Tibial nerve (tissue), 4 donors: ENCODE results near the gene VPS37D. TPM values are rescaled to one million over a fixed set of nuclear protein-coding genes. Genes with fewer than 3 reads are reported as not detected.
"Not testable (repeated sequence)": the region's sequence is repeated elsewhere in the genome, so short reads cannot be mapped to it uniquely, and the experiment has no call there.

Source experiments
- DNase-seq, 2 donors: peaks; one replicate each; pipeline ENCODE4 v3.0.0-alpha.2; 2019; ENCODE audit warnings: low spot score in 2 of 2
- H3K27ac ChIP-seq, 4 donors: fragments of 200-600 bp; sonication (generic) in 3 of 4; one replicate each; pipeline ENCODE4 v1.5.1; 2017 to 2019; ENCODE audit warnings: mild to moderate bottlenecking in 1 of 4
- H3K27me3 ChIP-seq, 2 donors: fragments of 200-600 bp; sonication (generic) in 1 of 2; one replicate each; pipeline versions ENCODE4 v1.5.1 to v1.6.0; 2017 to 2019
- H3K36me3 ChIP-seq, 3 donors: fragments of 200-600 bp; sonication (generic); one replicate each; pipeline ENCODE4 v1.5.1; 2018 to 2019
- H3K4me1 ChIP-seq, 4 donors: fragments of 200-600 bp; sonication (generic) in 3 of 4; one replicate each; pipeline ENCODE4 v1.5.1; 2017 to 2019
- H3K4me3 ChIP-seq, 4 donors: fragments of 200-600 bp; sonication (generic) in 3 of 4; one replicate each; pipeline ENCODE4 v1.5.1; 2017 to 2019; ENCODE audit warnings: mild to moderate bottlenecking in 1 of 4, moderate library complexity in 1 of 4
- H3K9me3 ChIP-seq, 4 donors: fragments of 200-600 bp; sonication (generic) in 3 of 4; one replicate each; pipeline ENCODE4 v1.5.1; 2017 to 2019
- EP300 ChIP-seq, 2 donors: sonication (generic); formaldehyde crosslinking; IDR thresholded peaks; one replicate each; pipeline ENCODE4 v1.6.1; 2017; ENCODE audit warnings: antibody characterized with exemption in 2 of 2, mild to moderate bottlenecking in 1 of 2
- POLR2A ChIP-seq, 2 donors: fragments of 450-650 bp; IDR thresholded peaks; one replicate each; pipeline ENCODE4 v1.6.1; 2017; ENCODE audit warnings: antibody characterized with exemption in 2 of 2, mild to moderate bottlenecking in 2 of 2, moderate library complexity in 2 of 2
- WGBS, 2 donors: methylation state at CpG; one replicate each; pipeline ENCODE4 v1.1.5; 2018; 5-methylcytosine and 5-hydroxymethylcytosine counted together
- total RNA-seq, 4 donors: library from RNA; depleted of rRNA; stranded (reverse); fragments of >200 nt; gene quantifications; one replicate each; pipeline ENCODE4 v1.1.0, GENCODE V29; 2016
- TF ChIP-seq, protein P1 (sequence below), 5 experiments: fragments of 200-600 bp in 3 of 5; fragments of 450-650 bp in 2 of 5; sonication (generic) in 3 of 5; IDR thresholded peaks; one replicate each; pipeline ENCODE4 v1.5.1; 2016 to 2019; ENCODE audit warnings: antibody characterized with exemption in 5 of 5, mild to moderate bottlenecking in 3 of 5, moderate library complexity in 2 of 5

VPS37D gene
- total RNA-seq, 4 donors from 2014 or later = 1.1 to 4.2 (median 3.4) TPM

DNA sequence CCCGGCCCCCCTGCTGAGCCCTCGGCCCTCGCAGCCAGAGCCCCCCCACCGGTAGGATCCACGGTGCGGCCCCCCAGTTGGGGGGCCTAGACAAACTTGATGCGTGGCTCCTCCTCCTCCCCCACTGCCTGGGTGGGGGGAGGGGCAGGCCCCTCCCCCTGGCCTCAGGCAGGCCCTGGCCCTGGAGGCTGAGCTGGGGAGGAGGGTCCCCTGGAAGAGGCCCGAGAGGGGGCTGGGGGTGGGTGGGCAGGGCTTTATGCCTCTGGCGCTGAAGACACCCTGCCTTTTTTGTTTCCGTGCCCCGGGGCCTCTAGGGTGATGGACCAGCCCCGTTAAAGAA lies 3.7 kb downstream of the VPS37D start:
- Histone ChIP-seq H3K27me3 (no peaks in the 10 kb centered on the region), H3K36me3 (peaks cover 0 to 5% (median 0%) of the 10 kb centered on the region in 3 donors), H3K27ac (no peak overlapping the region), H3K9me3 (no peaks in the 10 kb centered on the region), H3K4me3 (no peak overlapping the region), H3K4me1 (peaks cover 0 to 18% (median 9%) of the 10 kb centered on the region in 4 donors)
- 34% methylated on average over 6 of the region's 12 CpGs; no CpG with 5 or more reads in 1 of the 2 donors for WGBS, 2 donors
- TF ChIP-seq, protein P1, sequence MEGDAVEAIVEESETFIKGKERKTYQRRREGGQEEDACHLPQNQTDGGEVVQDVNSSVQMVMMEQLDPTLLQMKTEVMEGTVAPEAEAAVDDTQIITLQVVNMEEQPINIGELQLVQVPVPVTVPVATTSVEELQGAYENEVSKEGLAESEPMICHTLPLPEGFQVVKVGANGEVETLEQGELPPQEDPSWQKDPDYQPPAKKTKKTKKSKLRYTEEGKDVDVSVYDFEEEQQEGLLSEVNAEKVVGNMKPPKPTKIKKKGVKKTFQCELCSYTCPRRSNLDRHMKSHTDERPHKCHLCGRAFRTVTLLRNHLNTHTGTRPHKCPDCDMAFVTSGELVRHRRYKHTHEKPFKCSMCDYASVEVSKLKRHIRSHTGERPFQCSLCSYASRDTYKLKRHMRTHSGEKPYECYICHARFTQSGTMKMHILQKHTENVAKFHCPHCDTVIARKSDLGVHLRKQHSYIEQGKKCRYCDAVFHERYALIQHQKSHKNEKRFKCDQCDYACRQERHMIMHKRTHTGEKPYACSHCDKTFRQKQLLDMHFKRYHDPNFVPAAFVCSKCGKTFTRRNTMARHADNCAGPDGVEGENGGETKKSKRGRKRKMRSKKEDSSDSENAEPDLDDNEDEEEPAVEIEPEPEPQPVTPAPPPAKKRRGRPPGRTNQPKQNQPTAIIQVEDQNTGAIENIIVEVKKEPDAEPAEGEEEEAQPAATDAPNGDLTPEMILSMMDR (IDR thresholded peaks at IDR 0.05) = no peak
- no peak for DNase-seq

DNA sequence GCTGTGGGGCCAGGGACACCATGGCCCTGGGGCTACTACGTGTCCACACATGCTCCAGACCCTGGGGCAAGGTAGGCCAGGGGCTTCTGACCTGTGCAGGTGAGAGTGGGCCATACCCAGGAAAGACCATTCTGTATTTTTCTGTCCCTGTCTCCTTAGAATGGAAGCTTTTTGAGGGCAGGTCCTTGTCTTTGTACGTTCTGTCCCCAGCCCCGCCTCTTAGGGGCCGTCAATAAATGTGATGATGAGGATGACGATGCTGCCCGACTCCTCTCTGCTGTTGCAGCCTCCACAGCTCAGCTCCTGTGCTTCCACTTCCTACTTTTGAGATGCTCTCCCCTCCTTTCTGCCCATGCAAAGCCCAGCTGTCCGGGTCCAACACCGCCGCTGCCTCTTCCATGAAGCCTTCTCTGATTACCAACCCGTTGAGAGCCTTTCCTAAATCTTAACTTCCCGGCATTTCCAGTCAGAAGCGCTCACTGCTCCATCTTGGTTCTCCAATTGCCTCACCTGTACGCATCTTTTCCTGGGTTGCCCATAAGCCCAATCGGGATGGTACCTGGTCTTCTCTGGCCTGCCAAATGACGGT lies 4.3 kb downstream of the VPS37D start:
- H3K9me3 ChIP-seq = no peaks in the 10 kb centered on the region
- H3K36me3 ChIP-seq = peaks cover 0 to 6% (median 0%) of the 10 kb centered on the region in 3 donors
- WGBS, 2 donors = 94 to 95% methylated on average over 15 of the region's 15 CpGs
- H3K4me1 ChIP-seq = peaks cover 0 to 18% (median 9%) of the 10 kb centered on the region in 4 donors
- no peaks in the 10 kb centered on the region for H3K27me3 ChIP-seq
- H3K4me3 ChIP-seq = no peak overlapping the region
- TF ChIP-seq EP300 (IDR thresholded peaks at IDR 0.05) (no peak), POLR2A (IDR thresholded peaks at IDR 0.05) (no peak)
- TF ChIP-seq, protein P1 (IDR thresholded peaks at IDR 0.05) = no peak
- no peak overlapping the region for H3K27ac ChIP-seq
- DNase-seq = no peak

DNA sequence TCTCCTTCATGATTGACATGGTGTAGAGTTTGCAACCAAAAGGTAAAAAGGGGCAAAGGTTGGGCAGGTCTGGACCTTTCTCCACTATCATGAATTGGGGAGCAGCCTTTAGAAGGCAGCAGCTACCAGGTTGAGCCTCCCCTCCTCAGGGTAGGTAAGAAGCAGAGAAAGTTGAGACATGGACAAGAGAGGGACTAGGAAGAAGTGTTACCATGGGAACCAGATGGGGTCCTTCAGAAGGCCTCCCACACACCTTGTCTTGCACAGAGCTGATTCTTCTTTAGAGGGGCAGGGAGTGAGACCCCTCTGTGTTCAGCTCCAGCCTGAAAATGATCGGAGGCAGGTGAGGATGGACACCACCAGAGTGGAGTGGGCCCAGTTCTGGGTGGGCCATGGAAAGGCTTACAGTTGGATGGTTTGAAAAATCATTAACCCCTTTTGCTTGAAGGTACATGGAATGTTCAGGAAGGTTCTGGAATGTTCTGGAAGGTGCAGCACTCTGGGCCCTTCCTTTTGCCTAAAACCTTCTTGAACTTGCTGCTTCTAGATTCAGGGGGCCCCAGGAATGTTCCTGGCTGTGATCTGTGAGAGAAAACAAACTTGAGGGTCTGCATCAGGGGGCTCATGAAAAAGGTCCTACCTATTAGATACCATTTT lies 7.0 kb downstream of the VPS37D start:
- no peak for DNase-seq
- H3K4me1 ChIP-seq = peaks cover 0 to 1% (median 0%) of the 10 kb centered on the region in 4 donors
- no peaks in the 10 kb centered on the region for H3K9me3 ChIP-seq
- no peak overlapping the region for H3K27ac ChIP-seq
- H3K4me3 ChIP-seq = no peak overlapping the region
- no peaks in the 10 kb centered on the region for H3K27me3 ChIP-seq
- peaks cover 0 to 33% (median 10%) of the 10 kb centered on the region in 3 donors for H3K36me3 ChIP-seq
- TF ChIP-seq EP300 (IDR thresholded peaks at IDR 0.05) (no peak), POLR2A (IDR thresholded peaks at IDR 0.05) (no peak)
- TF ChIP-seq, protein P1 (IDR thresholded peaks at IDR 0.05) = no peak
- WGBS, 2 donors = 85 to 90% methylated on average over 1 of the region's 1 CpG

DNA sequence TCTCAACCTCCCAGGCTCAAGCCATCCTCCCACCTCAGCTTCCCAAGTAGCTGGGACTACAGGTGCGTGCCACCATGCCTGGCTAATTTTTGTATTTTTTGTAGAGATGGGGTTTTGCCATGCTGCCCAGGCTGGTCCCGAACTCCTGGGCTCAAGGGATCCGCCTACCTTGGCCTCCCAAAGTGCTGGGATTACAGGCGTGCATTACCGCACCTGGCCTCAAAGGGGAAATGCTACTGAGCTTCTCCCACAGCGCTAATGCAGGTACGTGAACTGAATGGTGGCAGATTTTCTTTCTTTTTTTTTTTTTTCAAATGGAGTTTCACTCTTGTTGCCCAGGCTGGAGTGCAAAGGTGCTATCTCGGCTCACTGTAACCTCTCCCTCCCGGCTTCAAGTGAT lies 8.4 kb downstream of the VPS37D start:
- Histone ChIP-seq H3K4me1 (peaks cover 0 to 15% (median under 1%) of the 10 kb centered on the region in 4 donors), H3K36me3 (peaks cover 0 to 47% (median 10%) of the 10 kb centered on the region in 3 donors)
- not testable (repeated sequence) for H3K9me3 ChIP-seq, DNase-seq, H3K27ac ChIP-seq, H3K4me3 ChIP-seq, H3K27me3 ChIP-seq
- WGBS, 2 donors = 77 to 80% methylated on average over 9 of the region's 9 CpGs

DNA sequence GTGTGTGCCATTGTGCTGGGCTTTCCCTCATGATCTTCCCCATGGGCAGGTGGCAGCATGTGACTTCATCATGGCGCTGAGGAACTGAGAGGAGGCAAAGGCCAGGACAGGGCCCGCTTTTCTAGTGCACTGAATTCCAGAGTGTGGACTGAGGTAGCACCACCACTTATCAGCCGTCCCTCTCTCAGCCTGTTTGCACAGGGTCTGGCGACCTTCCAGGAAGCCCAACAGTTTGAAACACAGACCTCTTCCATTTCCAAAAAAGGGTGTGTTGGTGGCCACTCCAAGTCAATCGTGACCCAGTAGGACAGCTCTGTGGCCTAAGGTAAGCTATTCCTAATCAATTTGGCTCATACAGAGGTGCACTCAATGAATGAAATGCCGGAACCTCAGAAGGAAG lies 11.2 kb downstream of the VPS37D start:
- 92 to 94% methylated on average over 5 to 6 of the region's 6 CpGs for WGBS, 2 donors
- Histone ChIP-seq H3K36me3 (peaks cover 0 to 49% (median 10%) of the 10 kb centered on the region in 3 donors), H3K27me3 (no peaks in the 10 kb centered on the region), H3K9me3 (no peaks in the 10 kb centered on the region), H3K4me3 (no peak overlapping the region), H3K4me1 (peaks cover 7 to 34% (median 14%) of the 10 kb centered on the region in 4 donors), H3K27ac (no peak overlapping the region)
- DNase-seq = no peak
- TF ChIP-seq EP300 (IDR thresholded peaks at IDR 0.05) (no peak), POLR2A (IDR thresholded peaks at IDR 0.05) (no peak)
- TF ChIP-seq, protein P1 (IDR thresholded peaks at IDR 0.05) = no peak
